OCI-LY1 (cell line): ENCODE measurements around the gene DNAH14.
"Not testable (repeated sequence)": the region's sequence is repeated elsewhere in the genome, so short reads cannot be mapped to it uniquely, and the experiment has no call there.

Experiments
- CTCF ChIP-seq: fragments of 200-600 bp; sonication (generic), shearing (Covaris generic); IDR thresholded peaks from 2 replicates; pipeline ENCODE4 v1.5.1; 2017; ENCODE audit warnings: mild to moderate bottlenecking, antibody characterized with exemption, low read length, moderate library complexity, mixed read lengths
- EZH2 ChIP-seq: fragments of 200-600 bp; sonication (generic), shearing (Covaris generic); IDR thresholded peaks from 2 replicates; pipeline ENCODE4 v1.8.0; 2017; ENCODE audit warnings: borderline replicate concordance, mixed run types, mild to moderate bottlenecking, antibody characterized with exemption, low read length, moderate library complexity, mixed read lengths

- not testable (repeated sequence) for TF ChIP-seq CTCF, EZH2
Measured at GRCh38 chr1:224881308-224881692, 48.2 kb upstream of the DNAH14 start.
